Nephron (organoid): ENCODE data around the gene ATIC.
A peak's percentile ranks its signal among the peaks of the same experiment; 100 is the strongest.

ENCODE experiments used
- H3K27ac Mint-ChIP-seq, 3 experiments: 2 replicates each; pipeline ENCODE4 v1.8.0; 2020; ENCODE audit warnings: mixed read lengths in 3 of 3, mild to moderate bottlenecking in 2 of 3, moderate library complexity in 1 of 3
- H3K27me3 Mint-ChIP-seq: 2 replicates; pipeline ENCODE4 v1.8.0; 2021; ENCODE audit warnings: low read depth, mild to moderate bottlenecking, moderate library complexity, mixed read lengths
- H3K36me3 Mint-ChIP-seq: 2 replicates; pipeline ENCODE4 v1.8.0; 2020; ENCODE audit warnings: low read depth, mixed read lengths
- H3K4me1 Mint-ChIP-seq: 2 replicates; pipeline ENCODE4 v1.8.0; 2020; ENCODE audit warnings: mixed read lengths
- H3K4me3 Mint-ChIP-seq, 3 experiments: 2 replicates each; pipeline ENCODE4 v1.8.0; 2020; ENCODE audit warnings: mild to moderate bottlenecking in 3 of 3, mixed read lengths in 3 of 3, moderate library complexity in 2 of 3
- H3K9me3 Mint-ChIP-seq: 2 replicates; pipeline ENCODE4 v1.8.0; 2020; ENCODE audit warnings: mixed read lengths
- TF ChIP-seq, protein P1 (sequence below), 3 experiments: fragments of 200-600 bp; sonication (generic); IDR thresholded peaks; one replicate each; pipeline ENCODE4 v1.5.0; 2021; ENCODE audit warnings: antibody characterized with exemption in 3 of 3; ENCODE audit not compliant: unreplicated experiment in 3 of 3

ATIC gene

DNA sequence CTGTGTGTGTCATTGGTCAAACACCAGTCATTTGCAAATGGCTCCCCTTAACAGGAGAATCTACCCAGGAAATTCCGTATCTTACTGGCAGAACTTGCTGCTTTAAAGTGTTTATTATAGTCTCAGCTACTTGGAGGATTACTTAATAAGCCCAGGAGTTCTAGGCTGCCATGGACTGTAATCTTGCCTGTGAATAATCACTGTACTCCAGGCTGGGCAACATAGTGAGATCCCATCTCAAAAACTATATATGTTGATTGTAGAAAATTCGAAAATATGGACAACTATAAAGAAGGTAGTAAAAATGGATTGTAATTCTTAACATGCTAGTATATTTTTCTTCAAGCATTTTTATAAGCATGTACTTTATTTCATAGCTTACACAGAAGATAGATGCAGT is 4.5 kb downstream of the ATIC start:
- H3K27ac Mint-ChIP-seq, result peak overlapping the region in 1 of 3 experiments; percentile 38
- TF ChIP-seq, protein P1, sequence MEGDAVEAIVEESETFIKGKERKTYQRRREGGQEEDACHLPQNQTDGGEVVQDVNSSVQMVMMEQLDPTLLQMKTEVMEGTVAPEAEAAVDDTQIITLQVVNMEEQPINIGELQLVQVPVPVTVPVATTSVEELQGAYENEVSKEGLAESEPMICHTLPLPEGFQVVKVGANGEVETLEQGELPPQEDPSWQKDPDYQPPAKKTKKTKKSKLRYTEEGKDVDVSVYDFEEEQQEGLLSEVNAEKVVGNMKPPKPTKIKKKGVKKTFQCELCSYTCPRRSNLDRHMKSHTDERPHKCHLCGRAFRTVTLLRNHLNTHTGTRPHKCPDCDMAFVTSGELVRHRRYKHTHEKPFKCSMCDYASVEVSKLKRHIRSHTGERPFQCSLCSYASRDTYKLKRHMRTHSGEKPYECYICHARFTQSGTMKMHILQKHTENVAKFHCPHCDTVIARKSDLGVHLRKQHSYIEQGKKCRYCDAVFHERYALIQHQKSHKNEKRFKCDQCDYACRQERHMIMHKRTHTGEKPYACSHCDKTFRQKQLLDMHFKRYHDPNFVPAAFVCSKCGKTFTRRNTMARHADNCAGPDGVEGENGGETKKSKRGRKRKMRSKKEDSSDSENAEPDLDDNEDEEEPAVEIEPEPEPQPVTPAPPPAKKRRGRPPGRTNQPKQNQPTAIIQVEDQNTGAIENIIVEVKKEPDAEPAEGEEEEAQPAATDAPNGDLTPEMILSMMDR (IDR thresholded peaks at IDR 0.05; ENCODE audit: unreplicated experiment in 3 of 3), result no peak
- H3K27me3 Mint-ChIP-seq, result no peaks in the 10 kb centered on the region
- H3K36me3 Mint-ChIP-seq, result peaks cover 66% of the 10 kb centered on the region
- no peaks in the 10 kb centered on the region for H3K9me3 Mint-ChIP-seq
- H3K4me3 Mint-ChIP-seq, result peak overlapping the region in 1 of 3 experiments; percentile 22
- peaks cover 21% of the 10 kb centered on the region for H3K4me1 Mint-ChIP-seq

DNA sequence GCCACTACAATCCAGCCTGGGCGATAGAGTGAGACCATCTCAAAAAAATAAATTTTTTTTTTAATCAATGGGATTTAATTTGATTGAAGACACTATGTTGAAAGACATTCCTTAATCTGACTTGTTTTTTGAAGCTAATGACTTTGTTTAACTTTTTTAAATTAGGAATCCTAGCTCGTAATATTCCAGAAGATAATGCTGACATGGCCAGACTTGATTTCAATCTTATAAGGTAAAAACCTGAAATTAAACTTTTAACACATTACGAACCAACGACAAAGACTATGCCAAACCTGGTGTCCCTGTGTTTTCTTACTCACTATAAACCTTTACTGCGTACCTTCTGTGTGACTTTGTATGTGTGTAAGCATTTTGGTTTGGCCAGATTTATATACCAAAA is 7.6 kb downstream of the ATIC start:
- Mint-ChIP-seq H3K4me1 (peaks cover 4% of the 10 kb centered on the region), H3K27ac (no peak overlapping the region), H3K9me3 (no peaks in the 10 kb centered on the region), H3K36me3 (peaks cover 82% of the 10 kb centered on the region), H3K27me3 (no peaks in the 10 kb centered on the region), H3K4me3 (no peak overlapping the region)
- TF ChIP-seq, protein P1 (IDR thresholded peaks at IDR 0.05; ENCODE audit: unreplicated experiment in 3 of 3), result no peak

DNA sequence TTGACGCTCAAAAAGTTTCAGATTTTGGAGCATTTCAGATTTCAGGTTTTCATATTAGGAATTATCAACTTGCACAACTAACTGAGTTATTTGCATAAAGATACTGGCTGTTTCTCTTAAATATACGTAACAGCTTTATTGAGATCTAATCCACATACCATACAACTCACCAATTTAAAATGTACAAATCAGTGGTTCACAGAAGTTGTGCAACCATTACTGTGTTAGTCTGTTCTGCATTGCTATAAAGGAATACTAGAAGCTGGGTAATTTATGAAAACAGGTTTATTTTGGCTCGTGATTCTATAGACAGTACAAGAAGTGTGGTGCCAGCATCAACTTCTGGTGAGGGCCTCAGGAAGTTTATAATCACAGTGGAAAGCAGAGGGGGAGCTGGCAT is 8.2 kb downstream of the ATIC start:
- TF ChIP-seq, protein P1 (IDR thresholded peaks at IDR 0.05; ENCODE audit: unreplicated experiment in 3 of 3), result no peak
- H3K4me1 Mint-ChIP-seq, result peaks cover 4% of the 10 kb centered on the region
- no peak overlapping the region for H3K4me3 Mint-ChIP-seq
- no peaks in the 10 kb centered on the region for H3K9me3 Mint-ChIP-seq
- peaks cover 82% of the 10 kb centered on the region for H3K36me3 Mint-ChIP-seq
- H3K27me3 Mint-ChIP-seq, result no peaks in the 10 kb centered on the region
- no peak overlapping the region for H3K27ac Mint-ChIP-seq

DNA sequence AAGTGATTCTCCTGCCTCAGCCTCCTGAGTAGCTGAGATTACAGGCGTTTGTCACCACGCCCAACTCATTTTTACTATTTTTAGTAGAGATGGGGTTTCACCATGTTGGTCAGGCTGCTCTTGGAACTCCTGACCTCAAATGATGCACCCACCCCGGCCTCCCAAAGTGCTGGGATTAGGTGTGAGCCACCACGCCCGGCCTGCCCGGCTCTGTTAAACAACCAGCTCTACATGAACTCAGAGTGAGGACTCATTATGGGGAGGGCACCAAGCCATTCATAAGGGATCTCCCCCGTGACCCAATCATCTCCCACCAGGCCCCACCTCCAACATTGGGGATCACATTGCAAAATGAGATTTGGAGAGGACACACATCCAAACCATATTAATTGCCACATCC is 8.8 kb downstream of the ATIC start:
- no peak overlapping the region for H3K4me3 Mint-ChIP-seq
- no peak overlapping the region for H3K27ac Mint-ChIP-seq
- H3K9me3 Mint-ChIP-seq, result no peaks in the 10 kb centered on the region
- peaks cover 4% of the 10 kb centered on the region for H3K4me1 Mint-ChIP-seq
- H3K36me3 Mint-ChIP-seq, result peaks cover 82% of the 10 kb centered on the region
- no peaks in the 10 kb centered on the region for H3K27me3 Mint-ChIP-seq
- TF ChIP-seq, protein P1 (IDR thresholded peaks at IDR 0.05; ENCODE audit: unreplicated experiment in 3 of 3), result no peak

DNA sequence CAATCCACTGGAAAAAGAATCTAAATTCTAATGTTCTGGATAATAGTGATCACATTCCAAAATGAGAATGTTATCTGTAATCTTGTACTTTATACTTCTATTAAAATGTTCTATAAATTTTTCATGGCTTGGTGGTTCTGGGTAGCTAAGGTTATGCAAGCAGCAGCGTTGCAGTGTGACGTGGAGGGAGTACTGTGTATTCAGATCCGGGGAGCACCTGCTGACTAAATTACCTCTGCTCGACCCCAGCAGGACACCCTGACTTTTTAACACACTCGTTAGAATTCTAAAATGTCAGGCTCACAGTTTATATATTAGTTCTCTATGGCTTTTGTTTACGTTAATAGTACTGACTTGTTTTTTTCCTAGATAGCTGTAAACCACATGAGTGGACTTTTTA is 13.0 kb downstream of the ATIC start:
- H3K36me3 Mint-ChIP-seq, result peaks cover 87% of the 10 kb centered on the region
- H3K27ac Mint-ChIP-seq, result peak overlapping the region in 2 of 3 experiments; percentile 31 to 58
- H3K27me3 Mint-ChIP-seq, result no peaks in the 10 kb centered on the region
- no peaks in the 10 kb centered on the region for H3K4me1 Mint-ChIP-seq
- H3K4me3 Mint-ChIP-seq, result no peak overlapping the region
- TF ChIP-seq, protein P1 (IDR thresholded peaks at IDR 0.05; ENCODE audit: unreplicated experiment in 3 of 3), result no peak
- no peaks in the 10 kb centered on the region for H3K9me3 Mint-ChIP-seq

DNA sequence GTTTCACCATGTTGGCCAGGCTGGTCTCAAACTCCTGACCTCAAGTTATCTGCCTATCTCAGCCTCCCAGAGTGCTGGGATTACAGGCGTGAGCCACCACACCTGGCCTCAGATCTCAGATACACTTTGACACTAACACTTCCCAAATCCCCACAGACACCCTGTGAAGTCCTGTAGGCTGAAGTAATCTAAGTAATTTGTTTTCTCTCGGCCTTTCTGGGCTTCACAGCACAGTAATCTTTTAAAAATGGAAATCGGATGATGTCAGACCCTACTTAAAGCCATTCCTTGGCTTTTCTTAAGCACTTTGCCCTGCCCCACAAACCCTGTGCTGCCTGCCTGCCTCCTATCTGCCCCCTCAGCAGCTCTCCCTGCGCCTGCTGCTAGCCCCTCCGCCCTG is 16.2 kb downstream of the ATIC start:
- Mint-ChIP-seq H3K27ac (peak overlapping the region in 1 of 3 experiments; percentile 15), H3K27me3 (no peaks in the 10 kb centered on the region), H3K9me3 (no peaks in the 10 kb centered on the region), H3K4me3 (no peak overlapping the region), H3K36me3 (peaks cover 86% of the 10 kb centered on the region), H3K4me1 (no peaks in the 10 kb centered on the region)
- TF ChIP-seq, protein P1 (IDR thresholded peaks at IDR 0.05; ENCODE audit: unreplicated experiment in 3 of 3), result no peak
